ENCODE data around the gene NFX1.

The NFX1 gene

DNA sequence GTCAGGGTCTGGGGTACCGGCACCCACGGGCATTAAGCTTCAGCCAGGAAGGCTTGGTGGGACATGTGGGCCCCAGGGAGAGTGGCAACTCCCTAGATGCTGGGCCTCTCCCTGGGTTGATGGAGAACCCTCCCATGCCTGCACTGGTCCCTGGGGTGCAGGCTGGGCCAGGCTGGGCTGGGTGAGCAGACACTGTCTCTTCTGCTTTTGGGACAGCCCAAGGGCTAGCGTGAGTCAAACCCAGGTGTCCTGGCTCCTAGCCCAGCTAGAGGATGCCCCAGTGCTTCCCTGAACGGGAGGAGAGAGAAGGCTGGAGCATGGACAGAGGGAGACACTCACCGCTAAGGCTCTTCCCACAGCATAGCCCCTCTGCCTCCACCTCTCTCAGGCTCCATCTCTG lies 117.8 kb downstream of the NFX1 start:
- FAIRE-seq: no peak
- DNase-seq (ENCODE audit: extremely low spot score, insufficient read length, low read depth): no peak

GRCh38 chr9:33414268-33414667 lies 124.0 kb downstream of the NFX1 start:
- DNase-seq (ENCODE audit: extremely low spot score, insufficient read length, low read depth) (no peak), FAIRE-seq (no peak)

DNA sequence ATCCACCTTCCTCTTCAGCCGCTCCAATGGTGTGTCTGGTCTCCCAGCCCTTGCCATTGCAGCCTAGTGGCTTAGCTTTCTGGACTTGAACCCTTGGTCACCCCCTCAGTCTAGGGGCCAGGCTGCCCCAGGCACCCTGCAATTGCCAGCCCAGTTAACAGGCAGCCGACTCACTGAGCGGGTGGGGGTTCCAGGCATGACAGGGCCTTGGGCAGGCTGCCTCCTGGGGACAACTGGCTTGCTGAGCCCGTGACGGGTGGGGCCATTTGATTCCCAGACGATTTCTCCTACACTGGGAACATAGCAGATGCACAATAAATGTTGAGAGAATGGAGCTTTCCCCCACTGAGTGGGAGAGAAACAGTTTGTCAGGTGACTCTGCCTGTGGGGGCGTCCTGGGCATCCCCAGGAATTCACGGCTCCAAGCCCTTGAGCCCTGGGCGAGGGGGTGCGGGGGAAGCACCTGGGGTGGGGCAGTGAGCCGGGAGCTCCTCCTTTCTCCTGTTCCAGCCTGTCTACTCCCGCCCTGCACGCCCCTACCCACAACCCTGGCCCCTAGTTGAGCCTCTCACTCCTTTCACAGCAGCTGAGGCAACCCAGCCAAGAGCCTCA lies 124.7 kb downstream of the NFX1 start:
- no peak for FAIRE-seq

GRCh38 chr9:33415501-33416038 lies 125.3 kb downstream of the NFX1 start:
- peak; percentile 78 for FAIRE-seq
- DNase-seq (ENCODE audit: extremely low spot score, insufficient read length, low read depth): peak; percentile 46

More for the DNA sequence above, 124.7 kb downstream of the NFX1 start:
- no peak for DNase-seq (ENCODE audit: extremely low spot score, insufficient read length, low read depth)

DNA sequence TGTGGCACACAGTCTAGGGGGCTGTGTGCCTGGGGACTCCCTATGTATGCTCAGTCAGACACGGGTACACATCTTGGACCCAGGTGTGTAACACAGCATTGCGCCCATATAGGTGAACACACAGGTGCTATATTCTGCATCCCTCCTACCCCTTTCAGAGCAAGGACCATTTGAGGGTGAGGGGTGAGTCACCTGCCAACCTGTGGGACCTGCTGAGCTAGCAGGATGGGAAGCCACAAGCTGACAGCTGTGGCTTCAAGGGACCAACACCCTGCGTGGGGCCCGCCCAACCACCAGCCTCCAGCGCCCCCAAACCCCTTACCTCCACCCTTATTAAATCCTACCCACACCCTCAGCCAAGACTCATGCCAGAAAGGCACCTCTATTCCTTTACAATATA lies 126.7 kb downstream of the NFX1 start:
- DNase-seq (ENCODE audit: extremely low spot score, insufficient read length, low read depth): no peak
- FAIRE-seq: no peak

GRCh38 chr9:33418090-33418489 lies 127.8 kb downstream of the NFX1 start:
- no peak for FAIRE-seq
- DNase-seq (ENCODE audit: extremely low spot score, insufficient read length, low read depth): no peak

DNA sequence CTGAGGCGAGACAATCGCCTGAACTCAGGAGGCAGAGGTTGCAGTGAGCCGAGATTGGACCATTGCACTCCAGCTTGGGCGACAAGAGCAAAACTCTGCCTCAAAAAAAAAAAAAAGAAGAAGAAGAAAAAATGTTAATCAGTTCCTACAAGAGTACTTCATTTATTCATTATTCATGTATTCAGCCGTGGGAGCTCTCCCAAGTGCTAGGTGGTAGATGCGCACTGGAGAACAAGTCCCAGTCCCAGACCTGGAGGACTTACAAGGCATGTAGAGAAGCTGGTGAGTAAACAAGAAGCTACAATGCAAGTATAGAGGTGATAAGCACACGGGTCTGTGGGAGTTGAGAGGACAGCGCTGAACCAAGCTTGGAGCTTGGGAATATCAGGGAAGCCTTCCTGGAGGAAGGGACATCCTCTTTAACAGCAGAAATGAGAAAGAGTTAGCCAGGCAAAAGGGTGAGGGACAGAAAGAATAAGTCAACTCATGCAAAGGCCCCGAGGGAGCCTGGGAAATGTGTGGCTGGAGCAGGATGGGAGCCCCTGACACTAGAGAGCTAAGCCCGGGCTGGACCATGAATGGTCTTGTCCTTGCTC lies 129.5 kb downstream of the NFX1 start:
- DNase-seq (ENCODE audit: extremely low spot score, insufficient read length, low read depth) (no peak), FAIRE-seq (no peak)

Measured in GM18507 (cell line).